GM23338 (cell line): Measurements from ENCODE around the gene NSUN3.

Source experiments
- CREB1 ChIP-seq: fragments of 250-450 bp; sonication (Bioruptor Pico); IDR thresholded peaks from 2 replicates; pipeline ENCODE4 v1.5.0; 2020; ENCODE audit warnings: low read depth, mild to moderate bottlenecking, moderate library complexity
- EZH2 ChIP-seq: fragments of 200-600 bp; sonication (generic); IDR thresholded peaks from one replicate; pipeline ENCODE4 v1.8.0; 2017; ENCODE audit warnings: antibody characterized with exemption, mild to moderate bottlenecking, low read depth; ENCODE audit not compliant: unreplicated experiment
- EZH2phosphoT487 ChIP-seq: fragments of 200-600 bp; sonication (generic); IDR thresholded peaks from one replicate; pipeline ENCODE4 v1.8.1; 2018; ENCODE audit warnings: antibody characterized with exemption; ENCODE audit not compliant: unreplicated experiment
- JUNB ChIP-seq: IDR thresholded peaks from one replicate; pipeline ENCODE4 v1.6.1; 2016; ENCODE audit warnings: antibody characterized with exemption; ENCODE audit not compliant: unreplicated experiment
- NANOG ChIP-seq: IDR thresholded peaks from 2 replicates; pipeline ENCODE4 v1.6.1; 2016; ENCODE audit warnings: antibody characterized with exemption, borderline replicate concordance
- POLR2AphosphoS5 ChIP-seq: IDR thresholded peaks from 2 replicates; pipeline ENCODE4 v1.6.1; 2016; ENCODE audit warnings: antibody characterized with exemption, low read depth
- TF ChIP-seq, protein P1 (sequence below): IDR thresholded peaks from one replicate; pipeline ENCODE4 v1.6.1; 2018; ENCODE audit warnings: antibody characterized with exemption; ENCODE audit not compliant: unreplicated experiment
- TF ChIP-seq, protein P2 (sequence below), 2 experiments: fragments of 200-600 bp in 1 of 2; sonication (generic) in 1 of 2; conservative IDR thresholded peaks; 2 replicates each; pipeline versions ENCODE4 v1.5.1 to v1.6.1; 2016 to 2017; ENCODE audit warnings: antibody characterized with exemption in 2 of 2, low read depth in 2 of 2, mild to moderate bottlenecking in 2 of 2, moderate library complexity in 1 of 2
- TF ChIP-seq, protein P3 (sequence below): fragments of 250-450 bp; sonication (Bioruptor Pico); IDR thresholded peaks from 2 replicates; pipeline ENCODE4 v1.5.0; 2020; ENCODE audit warnings: mild to moderate bottlenecking, moderate library complexity

DNA sequence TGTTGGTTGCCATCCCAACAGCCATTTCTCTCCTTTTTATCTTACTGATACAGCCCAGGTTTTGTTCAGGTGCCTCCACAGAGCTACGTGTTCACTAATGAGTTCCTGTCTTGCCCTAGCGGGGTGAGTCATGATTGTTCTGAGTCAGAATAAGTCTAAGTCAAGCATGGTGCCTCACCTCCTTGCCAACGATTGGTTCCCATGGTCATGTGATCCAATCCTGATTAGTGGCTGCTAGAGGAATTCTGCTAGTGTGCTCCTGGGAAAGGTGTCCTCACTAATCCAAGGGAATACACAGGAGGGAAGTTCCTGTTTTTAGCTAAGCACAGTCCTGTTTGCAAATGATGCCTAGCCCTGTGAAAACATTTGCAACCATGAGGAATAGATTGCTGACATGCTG lies 99.8 kb downstream of the NSUN3 start:
- TF ChIP-seq, protein P1, sequence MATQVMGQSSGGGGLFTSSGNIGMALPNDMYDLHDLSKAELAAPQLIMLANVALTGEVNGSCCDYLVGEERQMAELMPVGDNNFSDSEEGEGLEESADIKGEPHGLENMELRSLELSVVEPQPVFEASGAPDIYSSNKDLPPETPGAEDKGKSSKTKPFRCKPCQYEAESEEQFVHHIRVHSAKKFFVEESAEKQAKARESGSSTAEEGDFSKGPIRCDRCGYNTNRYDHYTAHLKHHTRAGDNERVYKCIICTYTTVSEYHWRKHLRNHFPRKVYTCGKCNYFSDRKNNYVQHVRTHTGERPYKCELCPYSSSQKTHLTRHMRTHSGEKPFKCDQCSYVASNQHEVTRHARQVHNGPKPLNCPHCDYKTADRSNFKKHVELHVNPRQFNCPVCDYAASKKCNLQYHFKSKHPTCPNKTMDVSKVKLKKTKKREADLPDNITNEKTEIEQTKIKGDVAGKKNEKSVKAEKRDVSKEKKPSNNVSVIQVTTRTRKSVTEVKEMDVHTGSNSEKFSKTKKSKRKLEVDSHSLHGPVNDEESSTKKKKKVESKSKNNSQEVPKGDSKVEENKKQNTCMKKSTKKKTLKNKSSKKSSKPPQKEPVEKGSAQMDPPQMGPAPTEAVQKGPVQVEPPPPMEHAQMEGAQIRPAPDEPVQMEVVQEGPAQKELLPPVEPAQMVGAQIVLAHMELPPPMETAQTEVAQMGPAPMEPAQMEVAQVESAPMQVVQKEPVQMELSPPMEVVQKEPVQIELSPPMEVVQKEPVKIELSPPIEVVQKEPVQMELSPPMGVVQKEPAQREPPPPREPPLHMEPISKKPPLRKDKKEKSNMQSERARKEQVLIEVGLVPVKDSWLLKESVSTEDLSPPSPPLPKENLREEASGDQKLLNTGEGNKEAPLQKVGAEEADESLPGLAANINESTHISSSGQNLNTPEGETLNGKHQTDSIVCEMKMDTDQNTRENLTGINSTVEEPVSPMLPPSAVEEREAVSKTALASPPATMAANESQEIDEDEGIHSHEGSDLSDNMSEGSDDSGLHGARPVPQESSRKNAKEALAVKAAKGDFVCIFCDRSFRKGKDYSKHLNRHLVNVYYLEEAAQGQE: no peak
- TF ChIP-seq, protein P2, sequence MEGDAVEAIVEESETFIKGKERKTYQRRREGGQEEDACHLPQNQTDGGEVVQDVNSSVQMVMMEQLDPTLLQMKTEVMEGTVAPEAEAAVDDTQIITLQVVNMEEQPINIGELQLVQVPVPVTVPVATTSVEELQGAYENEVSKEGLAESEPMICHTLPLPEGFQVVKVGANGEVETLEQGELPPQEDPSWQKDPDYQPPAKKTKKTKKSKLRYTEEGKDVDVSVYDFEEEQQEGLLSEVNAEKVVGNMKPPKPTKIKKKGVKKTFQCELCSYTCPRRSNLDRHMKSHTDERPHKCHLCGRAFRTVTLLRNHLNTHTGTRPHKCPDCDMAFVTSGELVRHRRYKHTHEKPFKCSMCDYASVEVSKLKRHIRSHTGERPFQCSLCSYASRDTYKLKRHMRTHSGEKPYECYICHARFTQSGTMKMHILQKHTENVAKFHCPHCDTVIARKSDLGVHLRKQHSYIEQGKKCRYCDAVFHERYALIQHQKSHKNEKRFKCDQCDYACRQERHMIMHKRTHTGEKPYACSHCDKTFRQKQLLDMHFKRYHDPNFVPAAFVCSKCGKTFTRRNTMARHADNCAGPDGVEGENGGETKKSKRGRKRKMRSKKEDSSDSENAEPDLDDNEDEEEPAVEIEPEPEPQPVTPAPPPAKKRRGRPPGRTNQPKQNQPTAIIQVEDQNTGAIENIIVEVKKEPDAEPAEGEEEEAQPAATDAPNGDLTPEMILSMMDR (conservative IDR thresholded peaks at IDR 0.05; ENCODE audit: low read depth in 2 of 2): no peak
- TF ChIP-seq EZH2phosphoT487 (no peak), NANOG (no peak), JUNB (no peak), EZH2 (no peak), POLR2AphosphoS5 (no peak), CREB1 (CRISPR knock-in tag) (no peak)
- TF ChIP-seq, protein P3, sequence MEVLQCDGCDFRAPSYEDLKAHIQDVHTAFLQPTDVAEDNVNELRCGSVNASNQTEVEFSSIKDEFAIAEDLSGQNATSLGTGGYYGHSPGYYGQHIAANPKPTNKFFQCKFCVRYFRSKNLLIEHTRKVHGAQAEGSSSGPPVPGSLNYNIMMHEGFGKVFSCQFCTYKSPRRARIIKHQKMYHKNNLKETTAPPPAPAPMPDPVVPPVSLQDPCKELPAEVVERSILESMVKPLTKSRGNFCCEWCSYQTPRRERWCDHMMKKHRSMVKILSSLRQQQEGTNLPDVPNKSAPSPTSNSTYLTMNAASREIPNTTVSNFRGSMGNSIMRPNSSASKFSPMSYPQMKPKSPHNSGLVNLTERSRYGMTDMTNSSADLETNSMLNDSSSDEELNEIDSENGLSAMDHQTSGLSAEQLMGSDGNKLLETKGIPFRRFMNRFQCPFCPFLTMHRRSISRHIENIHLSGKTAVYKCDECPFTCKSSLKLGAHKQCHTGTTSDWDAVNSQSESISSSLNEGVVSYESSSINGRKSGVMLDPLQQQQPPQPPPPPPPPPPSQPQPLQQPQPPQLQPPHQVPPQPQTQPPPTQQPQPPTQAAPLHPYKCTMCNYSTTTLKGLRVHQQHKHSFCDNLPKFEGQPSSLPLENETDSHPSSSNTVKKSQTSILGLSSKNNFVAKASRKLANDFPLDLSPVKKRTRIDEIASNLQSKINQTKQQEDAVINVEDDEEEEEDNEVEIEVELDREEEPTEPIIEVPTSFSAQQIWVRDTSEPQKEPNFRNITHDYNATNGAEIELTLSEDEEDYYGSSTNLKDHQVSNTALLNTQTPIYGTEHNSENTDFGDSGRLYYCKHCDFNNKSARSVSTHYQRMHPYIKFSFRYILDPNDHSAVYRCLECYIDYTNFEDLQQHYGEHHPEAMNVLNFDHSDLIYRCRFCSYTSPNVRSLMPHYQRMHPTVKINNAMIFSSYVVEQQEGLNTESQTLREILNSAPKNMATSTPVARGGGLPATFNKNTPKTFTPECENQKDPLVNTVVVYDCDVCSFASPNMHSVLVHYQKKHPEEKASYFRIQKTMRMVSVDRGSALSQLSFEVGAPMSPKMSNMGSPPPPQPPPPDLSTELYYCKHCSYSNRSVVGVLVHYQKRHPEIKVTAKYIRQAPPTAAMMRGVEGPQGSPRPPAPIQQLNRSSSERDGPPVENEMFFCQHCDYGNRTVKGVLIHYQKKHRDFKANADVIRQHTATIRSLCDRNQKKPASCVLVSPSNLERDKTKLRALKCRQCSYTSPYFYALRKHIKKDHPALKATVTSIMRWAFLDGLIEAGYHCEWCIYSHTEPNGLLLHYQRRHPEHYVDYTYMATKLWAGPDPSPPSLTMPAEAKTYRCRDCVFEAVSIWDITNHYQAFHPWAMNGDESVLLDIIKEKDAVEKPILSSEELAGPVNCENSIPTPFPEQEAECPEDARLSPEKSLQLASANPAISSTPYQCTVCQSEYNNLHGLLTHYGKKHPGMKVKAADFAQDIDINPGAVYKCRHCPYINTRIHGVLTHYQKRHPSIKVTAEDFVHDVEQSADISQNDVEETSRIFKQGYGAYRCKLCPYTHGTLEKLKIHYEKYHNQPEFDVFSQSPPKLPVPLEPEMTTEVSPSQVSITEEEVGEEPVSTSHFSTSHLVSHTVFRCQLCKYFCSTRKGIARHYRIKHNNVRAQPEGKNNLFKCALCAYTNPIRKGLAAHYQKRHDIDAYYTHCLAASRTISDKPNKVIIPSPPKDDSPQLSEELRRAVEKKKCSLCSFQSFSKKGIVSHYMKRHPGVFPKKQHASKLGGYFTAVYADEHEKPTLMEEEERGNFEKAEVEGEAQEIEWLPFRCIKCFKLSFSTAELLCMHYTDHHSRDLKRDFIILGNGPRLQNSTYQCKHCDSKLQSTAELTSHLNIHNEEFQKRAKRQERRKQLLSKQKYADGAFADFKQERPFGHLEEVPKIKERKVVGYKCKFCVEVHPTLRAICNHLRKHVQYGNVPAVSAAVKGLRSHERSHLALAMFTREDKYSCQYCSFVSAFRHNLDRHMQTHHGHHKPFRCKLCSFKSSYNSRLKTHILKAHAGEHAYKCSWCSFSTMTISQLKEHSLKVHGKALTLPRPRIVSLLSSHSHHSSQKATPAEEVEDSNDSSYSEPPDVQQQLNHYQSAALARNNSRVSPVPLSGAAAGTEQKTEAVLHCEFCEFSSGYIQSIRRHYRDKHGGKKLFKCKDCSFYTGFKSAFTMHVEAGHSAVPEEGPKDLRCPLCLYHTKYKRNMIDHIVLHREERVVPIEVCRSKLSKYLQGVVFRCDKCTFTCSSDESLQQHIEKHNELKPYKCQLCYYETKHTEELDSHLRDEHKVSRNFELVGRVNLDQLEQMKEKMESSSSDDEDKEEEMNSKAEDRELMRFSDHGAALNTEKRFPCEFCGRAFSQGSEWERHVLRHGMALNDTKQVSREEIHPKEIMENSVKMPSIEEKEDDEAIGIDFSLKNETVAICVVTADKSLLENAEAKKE (CRISPR knock-in tag): no peak
